Thyroid gland (tissue), 4 donors: ENCODE data around the gene GABRP. TPM values are rescaled to one million over a fixed set of nuclear protein-coding genes. Genes with fewer than 3 reads are reported as not detected.
"Not testable (repeated sequence)": the region's sequence is repeated elsewhere in the genome, so short reads cannot be mapped to it uniquely, and the experiment has no call there.

Experiments used
- DNase-seq, 2 donors: peaks; one replicate each; pipeline ENCODE4 v3.0.0-alpha.2; 2019
- H3K27ac ChIP-seq, 3 donors: fragments of 200-600 bp; sonication (generic); 1 replicate in 2 of 3; 2 replicates in 1 of 3; pipeline ENCODE4 v1.5.1; 2016 to 2019; ENCODE audit warnings: mild to moderate bottlenecking in 1 of 3, moderate library complexity in 1 of 3
- H3K27me3 ChIP-seq: fragments of 200-600 bp; sonication (generic); one replicate; pipeline ENCODE4 v1.5.1; 2019
- H3K36me3 ChIP-seq, 2 donors: fragments of 200-600 bp; sonication (generic); one replicate each; pipeline ENCODE4 v1.5.1; 2016 to 2019
- H3K4me1 ChIP-seq, 2 donors: fragments of 200-600 bp; sonication (generic); one replicate each; pipeline ENCODE4 v1.5.1; 2017 to 2019
- H3K4me3 ChIP-seq, 3 donors: fragments of 200-600 bp; sonication (generic); replicated peaks in 1 of 3; 1 replicate in 2 of 3; 2 replicates in 1 of 3; pipeline ENCODE4 v1.5.1; 2016; ENCODE audit warnings: mild to moderate bottlenecking in 1 of 3
- H3K9me3 ChIP-seq: fragments of 200-600 bp; sonication (generic); one replicate; pipeline ENCODE4 v1.5.1; 2017
- CTCF ChIP-seq, 6 experiments: fragments of 200-600 bp in 3 of 6; fragments of 450-650 bp in 3 of 6; sonication (generic) in 3 of 6; IDR thresholded peaks; one replicate each; pipeline ENCODE4 v1.5.1; 2016 to 2019; ENCODE audit warnings: antibody characterized with exemption in 6 of 6, mild to moderate bottlenecking in 2 of 6, inconsistent platforms in 1 of 6, moderate library complexity in 1 of 6
- POLR2A ChIP-seq, 2 donors: fragments of 450-650 bp; IDR thresholded peaks; one replicate each; pipeline ENCODE4 v1.6.1; 2017; ENCODE audit warnings: antibody characterized with exemption in 2 of 2, mild to moderate bottlenecking in 2 of 2, moderate library complexity in 1 of 2
- WGBS, 2 donors: methylation state at CpG; one replicate each; pipeline ENCODE4 v1.1.5; 2017; 5-methylcytosine and 5-hydroxymethylcytosine counted together
- intact Hi-C: fragments of 100-400 bp; cut with DNase I; formaldehyde crosslinking; loops from one replicate; pipeline ENCODE4 v1.15.1; 2023
- total RNA-seq, 4 donors: library from RNA; depleted of rRNA; stranded (reverse); fragments of >200 nt; gene quantifications; one replicate each; pipeline ENCODE4 v1.2.3, GENCODE V29; 2016

GABRP gene
- total RNA-seq, 4 donors from 2014 or later, result not detected

GRCh38 chr5:170760113-170760512, 23.4 kb upstream of the GABRP start:
- H3K9me3 ChIP-seq, result no peaks in the 10 kb centered on the region
- H3K36me3 ChIP-seq, result no peaks in the 10 kb centered on the region
- H3K4me1 ChIP-seq, result peaks cover 27% of the 10 kb centered on the region in 2 donors
- TF ChIP-seq CTCF (IDR thresholded peaks at IDR 0.05) (no peak), POLR2A (IDR thresholded peaks at IDR 0.05) (no peak)
- no peak overlapping the region for H3K27ac ChIP-seq
- H3K27me3 ChIP-seq, result no peaks in the 10 kb centered on the region
- H3K4me3 ChIP-seq, result no peak overlapping the region
- DNase-seq, result no peak
- 88 to 89% methylated on average over 4 to 9 of the region's 9 CpGs for WGBS, 2 donors
- intact Hi-C loops, result no loop called here

GRCh38 chr5:170761048-170761707, 22.3 kb upstream of the GABRP start:
- no peak overlapping the region for H3K27ac ChIP-seq

GRCh38 chr5:170761708-170762066, 21.8 kb upstream of the GABRP start:
- no peak overlapping the region for H3K4me3 ChIP-seq
- no peak overlapping the region for H3K27ac ChIP-seq
- no peaks in the 10 kb centered on the region for H3K27me3 ChIP-seq
- no peak for DNase-seq
- intact Hi-C loops, result no loop called here
- no peaks in the 10 kb centered on the region for H3K9me3 ChIP-seq
- TF ChIP-seq CTCF (IDR thresholded peaks at IDR 0.05) (no peak), POLR2A (IDR thresholded peaks at IDR 0.05) (no peak)
- whole genome bisulfite sequencing, 2 donors, result 92 to 97% methylated on average over 6 of the region's 6 CpGs
- no peaks in the 10 kb centered on the region for H3K36me3 ChIP-seq
- peaks cover 14 to 15% of the 10 kb centered on the region in 2 donors for H3K4me1 ChIP-seq

More at GRCh38 chr5:170761048-170761707, 22.3 kb upstream of the GABRP start:
- intact Hi-C loops, result no loop called here
- Histone ChIP-seq H3K9me3 (no peaks in the 10 kb centered on the region), H3K36me3 (no peaks in the 10 kb centered on the region), H3K27me3 (no peaks in the 10 kb centered on the region), H3K4me1 (peaks cover 19% of the 10 kb centered on the region in 2 donors), H3K4me3 (no peak overlapping the region)
- 93 to 95% methylated on average over 7 of the region's 7 CpGs for WGBS, 2 donors
- no peak for DNase-seq
- TF ChIP-seq CTCF (IDR thresholded peaks at IDR 0.05) (no peak), POLR2A (IDR thresholded peaks at IDR 0.05) (no peak)

GRCh38 chr5:170762298-170762697, 21.2 kb upstream of the GABRP start:
- H3K9me3 ChIP-seq, H3K27me3 ChIP-seq, H3K36me3 ChIP-seq, H3K4me1 ChIP-seq, H3K27ac ChIP-seq, H3K4me3 ChIP-seq, DNase-seq, intact Hi-C loops: not testable (repeated sequence)
- 93 to 96% methylated on average over 9 of the region's 9 CpGs for WGBS, 2 donors

- 81 to 82% methylated on average over 9 of the region's 9 CpGs for WGBS, 2 donors
- DNase-seq, H3K36me3 ChIP-seq, H3K4me3 ChIP-seq, H3K27ac ChIP-seq, H3K9me3 ChIP-seq, H3K4me1 ChIP-seq, intact Hi-C loops, H3K27me3 ChIP-seq: not testable (repeated sequence)
Observed at GRCh38 chr5:170765868-170766267, 17.7 kb upstream of the GABRP start.

DNA sequence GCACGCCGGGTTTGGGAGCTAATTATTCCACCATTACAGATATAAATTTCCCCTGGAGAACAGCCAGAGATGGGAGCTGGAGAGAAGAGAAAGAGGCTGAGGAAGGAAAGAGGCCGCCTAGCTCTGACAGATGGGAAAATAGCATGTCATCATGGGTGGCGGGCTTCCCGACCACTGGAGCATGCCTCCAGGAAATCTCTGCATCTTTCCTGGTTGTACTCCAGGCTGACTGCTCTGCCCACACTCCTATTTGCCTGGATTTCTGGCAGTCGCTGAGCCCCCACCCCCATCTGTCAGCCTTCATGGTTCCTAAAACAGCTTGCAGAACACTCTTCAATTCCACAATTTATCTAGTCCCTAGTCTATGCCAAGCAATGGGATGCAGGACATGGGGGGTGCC, 14.3 kb upstream of the GABRP start:
- DNase-seq, result no peak
- no peaks in the 10 kb centered on the region for H3K36me3 ChIP-seq
- no peak for TF ChIP-seq POLR2A (IDR thresholded peaks at IDR 0.05)
- TF ChIP-seq CTCF (IDR thresholded peaks at IDR 0.05), result no peak
- H3K9me3 ChIP-seq, result no peaks in the 10 kb centered on the region
- H3K27ac ChIP-seq, result no peak overlapping the region
- H3K27me3 ChIP-seq, result no peaks in the 10 kb centered on the region
- H3K4me3 ChIP-seq, result no peak overlapping the region
- H3K4me1 ChIP-seq, result no peaks in the 10 kb centered on the region
- WGBS, 2 donors, result 57 to 58% methylated on average over 6 of the region's 6 CpGs
- intact Hi-C loops, result no loop called here
